Endothelial cell of umbilical vein (primary cell): ENCODE data around the gene ZDHHC19. TPM values are rescaled to one million over a fixed set of nuclear protein-coding genes. Genes with fewer than 3 reads are reported as not detected.

Experiments
- BruUV-seq: library from RNA; stranded (reverse); fragments of 400-500 nt; replicated peaks from 2 replicates; lab custom pipeline; 2021; lab: Mats Ljungman, UMichigan
- CTCF ChIA-PET: fragments of 300-600, 350-600 bp; sonication (Branson Sonifier 250); formaldehyde crosslinking; loops from one replicate; lab custom pipeline; 2021; ENCODE audit warnings: antibody characterized with exemption, inconsistent platforms; lab: Charles Lee
- POLR2A ChIA-PET: fragments of 300-600, 350-600 bp; sonication (Branson Sonifier 250); formaldehyde crosslinking; loops from one replicate; lab custom pipeline; 2021; ENCODE audit warnings: antibody characterized with exemption, inconsistent platforms; lab: Charles Lee
- DNase-seq: peaks from one replicate; pipeline ENCODE4 v3.0.0-alpha.2; 2011; ENCODE audit warnings: low read depth, low spot score
- FAIRE-seq: peaks from 2 replicates; lab custom pipeline; 2011; peaks lifted over from hg19 to GRCh38; lab: Jason Lieb, UNC
- H2AFZ ChIP-seq: 2 replicates; pipeline ENCODE4 v1.6.0; 2012; ENCODE audit warnings: low read depth, low read length, control low read depth, inconsistent platforms
- H3K27ac ChIP-seq: 2 replicates; pipeline ENCODE4 v1.5.1; 2011; ENCODE audit warnings: low read depth, mild to moderate bottlenecking, control low read depth, low read length, moderate library complexity; ENCODE audit not compliant: insufficient read depth
- H3K27me3 ChIP-seq, 2 experiments: 2 replicates each; pipeline versions ENCODE4 v1.6.0 to v1.6.1; 2011; ENCODE audit warnings: low read length in 2 of 2, mixed read lengths in 1 of 2; ENCODE audit not compliant: control insufficient read depth in 2 of 2, insufficient read depth in 2 of 2
- H3K36me3 ChIP-seq, 2 experiments: 2 replicates in 1 of 2; 3 replicates in 1 of 2; pipeline ENCODE4 v1.5.1; 2011; ENCODE audit warnings: low read length in 2 of 2, mild to moderate bottlenecking in 1 of 2, moderate library complexity in 1 of 2; ENCODE audit not compliant: control insufficient read depth in 2 of 2, insufficient read depth in 2 of 2; ENCODE audit errors: extremely low read depth in 1 of 2
- H3K4me1 ChIP-seq: 3 replicates; pipeline ENCODE4 v1.5.1; 2011; ENCODE audit warnings: mild to moderate bottlenecking, low read length; ENCODE audit not compliant: control insufficient read depth, insufficient read depth; ENCODE audit errors: extremely low read depth
- H3K4me2 ChIP-seq: 2 replicates; pipeline ENCODE4 v1.6.1; 2011; ENCODE audit warnings: low read length, control low read depth, mixed read lengths; ENCODE audit not compliant: insufficient read depth
- H3K4me3 ChIP-seq, 3 experiments: fragments of 200-600 bp in 1 of 3; sonication (generic), shearing (Covaris generic) in 1 of 3; replicated peaks in 1 of 3; 2 replicates each; pipeline ENCODE4 v1.5.1; 2011 to 2016; ENCODE audit warnings: control low read depth in 3 of 3, low read length in 3 of 3, mild to moderate bottlenecking in 2 of 3, inconsistent platforms in 1 of 3, low read depth in 1 of 3, moderate library complexity in 1 of 3; ENCODE audit not compliant: insufficient read depth in 1 of 3
- H3K79me2 ChIP-seq: 2 replicates; pipeline ENCODE4 v1.6.0; 2012; ENCODE audit warnings: low read length, inconsistent platforms; ENCODE audit not compliant: control insufficient read depth, insufficient read depth
- H3K9ac ChIP-seq: replicated peaks from 2 replicates; pipeline ENCODE3; 2011; ENCODE audit warnings: low read length, control low read depth; ENCODE audit not compliant: insufficient read depth; ENCODE audit errors: extremely low read depth
- H3K9me1 ChIP-seq: replicated peaks from 3 replicates; pipeline ENCODE4 v1.6.0; 2011; ENCODE audit warnings: mild to moderate bottlenecking, low read length; ENCODE audit not compliant: control insufficient read depth, insufficient read depth; ENCODE audit errors: extremely low read depth
- H3K9me3 ChIP-seq: replicated peaks from 2 replicates; pipeline ENCODE4 v1.5.1; 2012; ENCODE audit warnings: low read length, inconsistent platforms; ENCODE audit not compliant: control insufficient read depth, insufficient read depth
- H4K20me1 ChIP-seq: replicated peaks from 2 replicates; pipeline ENCODE3; 2011; ENCODE audit warnings: mild to moderate bottlenecking, low read length; ENCODE audit not compliant: control insufficient read depth, insufficient read depth; ENCODE audit errors: extremely low read depth
- EZH2 ChIP-seq: IDR thresholded peaks from 2 replicates; pipeline ENCODE4 v1.6.1; 2012; ENCODE audit warnings: borderline replicate concordance, low read depth, mild to moderate bottlenecking, moderate library complexity, low read length, inconsistent platforms; ENCODE audit not compliant: severe bottlenecking
- FOS ChIP-seq: IDR thresholded peaks from 2 replicates; pipeline ENCODE4 v1.6.1; 2011; ENCODE audit warnings: mild to moderate bottlenecking, low read length, moderate library complexity, borderline replicate concordance; ENCODE audit not compliant: insufficient read depth
- GATA2 ChIP-seq: IDR thresholded peaks from 2 replicates; pipeline ENCODE4 v1.7.0; 2011; ENCODE audit warnings: low read depth, mild to moderate bottlenecking, moderate library complexity, mixed read lengths, low read length; ENCODE audit not compliant: insufficient read length, insufficient read depth
- JUN ChIP-seq: IDR thresholded peaks from 2 replicates; pipeline ENCODE4 v1.6.1; 2011; ENCODE audit warnings: borderline replicate concordance, low read depth; ENCODE audit not compliant: insufficient read length, insufficient read depth
- MYC ChIP-seq: IDR thresholded peaks from one replicate; pipeline ENCODE4 v1.6.1; 2011; ENCODE audit warnings: mild to moderate bottlenecking, low read depth, low read length
- POLR2A ChIP-seq: IDR thresholded peaks from 2 replicates; pipeline ENCODE4 v1.6.1; 2012; ENCODE audit warnings: low read depth, mild to moderate bottlenecking, control low read depth, low read length
- POLR2AphosphoS5 ChIP-seq: IDR thresholded peaks from 2 replicates; pipeline ENCODE4 v1.6.1; 2012; ENCODE audit warnings: low read depth, mild to moderate bottlenecking, control low read depth, low read length, moderate library complexity; ENCODE audit not compliant: insufficient read depth
- dilution Hi-C: fragments of 300-500 bp; cut with MboI; formaldehyde crosslinking; loops from one replicate; pipeline ENCODE4 v1.15.0; 2019; ENCODE audit warnings: low sequenced_read_pairs; ENCODE audit not compliant: extremely low pct_ligation_motif_present
- intact Hi-C: fragments of 100-400 bp; cut with micrococcal nuclease; formaldehyde crosslinking; loops from one replicate; pipeline ENCODE4 v1.10.0; 2022
- polyA plus RNA-seq, 4 experiments: library from polyadenylated mRNA; depleted of rRNA in 3 of 4; stranded (reverse) in 3 of 4; unstranded in 1 of 4; fragments of >200 nt; gene quantifications; 2 replicates each; pipeline versions ENCODE4 v1.2.1 to v1.2.3, GENCODE V29; 2011 to 2012; ENCODE audit warnings: missing spikeins in 1 of 4
- total RNA-seq: library from RNA; stranded (reverse); gene quantifications from 2 replicates; pipeline ENCODE4 v1.2.3, GENCODE V29; 2021
- TF ChIP-seq, protein P1 (sequence below), 2 donors: IDR thresholded peaks; 1 replicate in 1 of 2; 2 replicates in 1 of 2; pipeline ENCODE4 v1.5.1; 2011; ENCODE audit warnings: low read length in 2 of 2, mild to moderate bottlenecking in 2 of 2, moderate library complexity in 2 of 2, control low read depth in 1 of 2, inconsistent platforms in 1 of 2, low read depth in 1 of 2; ENCODE audit not compliant: insufficient read depth in 1 of 2; ENCODE audit errors: extremely low read depth in 1 of 2
- TF ChIP-seq, protein P2 (sequence below): IDR thresholded peaks from 2 replicates; pipeline ENCODE4 v1.6.1; 2011; ENCODE audit not compliant: insufficient read depth, insufficient read length

The ZDHHC19 gene
- total and polyA plus RNA-seq, 2 donors (not counting 3 experiments of a cell fraction or from before 2014, with no cell fraction given), result not detected

DNA sequence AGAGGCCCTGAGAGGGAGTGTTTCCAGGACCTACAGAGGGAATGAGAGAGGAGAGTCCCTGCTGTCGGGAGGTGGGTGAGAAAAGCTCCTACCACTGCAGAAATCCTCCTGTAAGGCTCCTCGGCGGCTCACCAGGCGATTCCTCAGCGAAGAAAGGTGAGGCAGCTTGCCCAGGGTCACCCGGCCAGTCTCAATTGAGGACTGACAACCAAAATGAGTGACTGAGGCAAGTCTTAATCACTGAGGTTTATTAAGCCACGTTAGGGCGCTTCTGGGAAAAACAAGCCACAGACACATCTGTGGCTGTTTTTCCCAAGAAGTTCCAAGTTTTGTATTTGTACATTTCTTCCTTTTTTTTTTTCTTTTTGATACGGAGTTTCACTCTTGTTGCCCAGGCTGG is 48.5 kb downstream of the ZDHHC19 start:
- ChIA-PET POLR2A (no interaction called here), CTCF (no interaction called here)
- Histone ChIP-seq H3K9ac (no peak overlapping the region), H3K79me2 (no peaks in the 10 kb centered on the region), H3K4me2 (no peak overlapping the region), H3K9me3 (no peaks in the 10 kb centered on the region), H3K9me1 (no peaks in the 10 kb centered on the region), H3K27ac (no peak overlapping the region), H3K27me3 (peaks cover 0 to 2% of the 10 kb centered on the region in 2 experiments), H4K20me1 (no peaks in the 10 kb centered on the region), H3K4me3 (no peak overlapping the region), H3K4me1 (no peaks in the 10 kb centered on the region), H2AFZ (no peak overlapping the region), H3K36me3 (no peaks in the 10 kb centered on the region)
- no peak for DNase-seq
- TF ChIP-seq, protein P1, sequence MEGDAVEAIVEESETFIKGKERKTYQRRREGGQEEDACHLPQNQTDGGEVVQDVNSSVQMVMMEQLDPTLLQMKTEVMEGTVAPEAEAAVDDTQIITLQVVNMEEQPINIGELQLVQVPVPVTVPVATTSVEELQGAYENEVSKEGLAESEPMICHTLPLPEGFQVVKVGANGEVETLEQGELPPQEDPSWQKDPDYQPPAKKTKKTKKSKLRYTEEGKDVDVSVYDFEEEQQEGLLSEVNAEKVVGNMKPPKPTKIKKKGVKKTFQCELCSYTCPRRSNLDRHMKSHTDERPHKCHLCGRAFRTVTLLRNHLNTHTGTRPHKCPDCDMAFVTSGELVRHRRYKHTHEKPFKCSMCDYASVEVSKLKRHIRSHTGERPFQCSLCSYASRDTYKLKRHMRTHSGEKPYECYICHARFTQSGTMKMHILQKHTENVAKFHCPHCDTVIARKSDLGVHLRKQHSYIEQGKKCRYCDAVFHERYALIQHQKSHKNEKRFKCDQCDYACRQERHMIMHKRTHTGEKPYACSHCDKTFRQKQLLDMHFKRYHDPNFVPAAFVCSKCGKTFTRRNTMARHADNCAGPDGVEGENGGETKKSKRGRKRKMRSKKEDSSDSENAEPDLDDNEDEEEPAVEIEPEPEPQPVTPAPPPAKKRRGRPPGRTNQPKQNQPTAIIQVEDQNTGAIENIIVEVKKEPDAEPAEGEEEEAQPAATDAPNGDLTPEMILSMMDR (IDR thresholded peaks at IDR 0.05; ENCODE audit: extremely low read depth in 1 of 2, insufficient read depth in 1 of 2, low read depth in 1 of 2, low read length in 2 of 2), result no peak
- TF ChIP-seq GATA2, result no peak
- TF ChIP-seq, protein P2, sequence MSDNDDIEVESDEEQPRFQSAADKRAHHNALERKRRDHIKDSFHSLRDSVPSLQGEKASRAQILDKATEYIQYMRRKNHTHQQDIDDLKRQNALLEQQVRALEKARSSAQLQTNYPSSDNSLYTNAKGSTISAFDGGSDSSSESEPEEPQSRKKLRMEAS, result no peak
- no peak for TF ChIP-seq POLR2AphosphoS5
- no peak for TF ChIP-seq FOS
- no peak for TF ChIP-seq POLR2A
- no peak for TF ChIP-seq MYC
- TF ChIP-seq JUN, result no peak
- TF ChIP-seq EZH2, result no peak
- dilution Hi-C loops, result no loop called here
- FAIRE-seq, result no peak
- no TSS peak for BruUV-seq
- intact Hi-C loops, result no loop called here
